CD4-positive, alpha-beta T cell treated with Interleukin-15 for 4 hours (primary cell): Measurements from ENCODE around the gene RPS18.

Experiments
- DNase-seq: peaks from one replicate; pipeline ENCODE4 v3.0.0-alpha.2; 2020; ENCODE audit warnings: low spot score

RPS18 gene

GRCh38 chr6:33314943-33315792 is 43.3 kb downstream of the RPS18 start:
- DNase-seq: no peak

GRCh38 chr6:33315793-33316602 is 44.1 kb downstream of the RPS18 start:
- no peak for DNase-seq

GRCh38 chr6:33316603-33317418 is 44.9 kb downstream of the RPS18 start:
- no peak for DNase-seq

GRCh38 chr6:33317419-33317668 is 45.5 kb downstream of the RPS18 start:
- no peak for DNase-seq

GRCh38 chr6:33317669-33318425 is 46.0 kb downstream of the RPS18 start, which contains the start of gene ZBTB22:
ZBTB22 (minus strand) TSS chr6:33317744; CDS start chr6:33316916, 828 bp downstream.
- DNase-seq: peak; percentile 97

GRCh38 chr6:33318426-33319073 is 46.7 kb downstream of the RPS18 start:
- DNase-seq: no peak

GRCh38 chr6:33319939-33320314 is 48.1 kb downstream of the RPS18 start:
- DNase-seq: no peak

- DNase-seq: no peak
Observed at GRCh38 chr6:33320315-33321181, 48.7 kb downstream of the RPS18 start.

GRCh38 chr6:33321227-33321626 is 49.4 kb downstream of the RPS18 start:
- DNase-seq: no peak

GRCh38 chr6:33323623-33323948 is 51.7 kb downstream of the RPS18 start:
- DNase-seq: no peak

GRCh38 chr6:33324125-33324524 is 52.2 kb downstream of the RPS18 start:
- no peak for DNase-seq
